ENCODE results near the gene KIR2DL3.

Gene KIR2DL3

DNA sequence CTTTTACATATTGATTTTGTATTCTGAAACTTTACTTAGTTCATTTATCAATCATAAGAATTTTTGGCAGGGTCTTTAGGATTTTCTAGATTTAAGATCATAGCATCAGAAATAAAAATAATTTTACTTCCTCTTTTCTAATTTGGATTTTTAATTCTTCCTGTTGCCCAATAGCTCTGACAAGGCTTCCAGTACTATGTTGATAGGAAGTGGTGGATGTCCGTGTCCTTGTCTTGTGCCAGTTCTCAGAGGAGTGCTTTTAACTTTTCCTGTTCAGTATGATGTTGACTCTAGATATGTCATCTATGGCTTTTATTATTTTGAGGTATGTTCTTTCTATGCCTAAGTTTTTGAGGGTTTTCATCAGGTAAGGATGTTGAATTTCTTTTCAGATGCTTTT, 57.4 kb downstream of the KIR2DL3 start:
- no peak for DNase-seq
